ENCODE data around the gene CUL3. TPM values are rescaled to one million over a fixed set of nuclear protein-coding genes. Genes with fewer than 3 reads are reported as not detected.

CUL3 gene
- total RNA-seq, result 72.6 and 83.6 TPM in 2 replicates
- long read RNA-seq, partial matches to known transcripts, result 18 of 21 reads
- long read RNA-seq, other reads (novel, unspliced or antisense), result 3 of 21 reads

GRCh38 chr2:224585211-224586088 lies at the start of gene CUL3:
Gene CUL3 (minus strand): TSS chr2:224585363. CDS start chr2:224585009, 354 bp downstream.
- DNase-seq (ENCODE audit: extremely low spot score, unreplicated experiment), result peak; percentile 100
- Mint-ChIP-seq H3K36me3 (ENCODE audit: unreplicated experiment) (peaks cover 2% of the 10 kb centered on the region), H3K4me1 (ENCODE audit: unreplicated experiment) (peaks cover 31% of the 10 kb centered on the region), H3K4me3 (ENCODE audit: unreplicated experiment) (peak within 1 kb of the TSS; percentile 95), H3K27ac (ENCODE audit: unreplicated experiment) (peak within 1 kb of the TSS; percentile 94), H3K27me3 (ENCODE audit: unreplicated experiment) (no peaks in the 10 kb centered on the region), H3K9me3 (ENCODE audit: unreplicated experiment) (no peaks in the 10 kb centered on the region)
- TF ChIP-seq, protein P1, sequence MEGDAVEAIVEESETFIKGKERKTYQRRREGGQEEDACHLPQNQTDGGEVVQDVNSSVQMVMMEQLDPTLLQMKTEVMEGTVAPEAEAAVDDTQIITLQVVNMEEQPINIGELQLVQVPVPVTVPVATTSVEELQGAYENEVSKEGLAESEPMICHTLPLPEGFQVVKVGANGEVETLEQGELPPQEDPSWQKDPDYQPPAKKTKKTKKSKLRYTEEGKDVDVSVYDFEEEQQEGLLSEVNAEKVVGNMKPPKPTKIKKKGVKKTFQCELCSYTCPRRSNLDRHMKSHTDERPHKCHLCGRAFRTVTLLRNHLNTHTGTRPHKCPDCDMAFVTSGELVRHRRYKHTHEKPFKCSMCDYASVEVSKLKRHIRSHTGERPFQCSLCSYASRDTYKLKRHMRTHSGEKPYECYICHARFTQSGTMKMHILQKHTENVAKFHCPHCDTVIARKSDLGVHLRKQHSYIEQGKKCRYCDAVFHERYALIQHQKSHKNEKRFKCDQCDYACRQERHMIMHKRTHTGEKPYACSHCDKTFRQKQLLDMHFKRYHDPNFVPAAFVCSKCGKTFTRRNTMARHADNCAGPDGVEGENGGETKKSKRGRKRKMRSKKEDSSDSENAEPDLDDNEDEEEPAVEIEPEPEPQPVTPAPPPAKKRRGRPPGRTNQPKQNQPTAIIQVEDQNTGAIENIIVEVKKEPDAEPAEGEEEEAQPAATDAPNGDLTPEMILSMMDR (IDR thresholded peaks at IDR 0.05), result no peak

DNA sequence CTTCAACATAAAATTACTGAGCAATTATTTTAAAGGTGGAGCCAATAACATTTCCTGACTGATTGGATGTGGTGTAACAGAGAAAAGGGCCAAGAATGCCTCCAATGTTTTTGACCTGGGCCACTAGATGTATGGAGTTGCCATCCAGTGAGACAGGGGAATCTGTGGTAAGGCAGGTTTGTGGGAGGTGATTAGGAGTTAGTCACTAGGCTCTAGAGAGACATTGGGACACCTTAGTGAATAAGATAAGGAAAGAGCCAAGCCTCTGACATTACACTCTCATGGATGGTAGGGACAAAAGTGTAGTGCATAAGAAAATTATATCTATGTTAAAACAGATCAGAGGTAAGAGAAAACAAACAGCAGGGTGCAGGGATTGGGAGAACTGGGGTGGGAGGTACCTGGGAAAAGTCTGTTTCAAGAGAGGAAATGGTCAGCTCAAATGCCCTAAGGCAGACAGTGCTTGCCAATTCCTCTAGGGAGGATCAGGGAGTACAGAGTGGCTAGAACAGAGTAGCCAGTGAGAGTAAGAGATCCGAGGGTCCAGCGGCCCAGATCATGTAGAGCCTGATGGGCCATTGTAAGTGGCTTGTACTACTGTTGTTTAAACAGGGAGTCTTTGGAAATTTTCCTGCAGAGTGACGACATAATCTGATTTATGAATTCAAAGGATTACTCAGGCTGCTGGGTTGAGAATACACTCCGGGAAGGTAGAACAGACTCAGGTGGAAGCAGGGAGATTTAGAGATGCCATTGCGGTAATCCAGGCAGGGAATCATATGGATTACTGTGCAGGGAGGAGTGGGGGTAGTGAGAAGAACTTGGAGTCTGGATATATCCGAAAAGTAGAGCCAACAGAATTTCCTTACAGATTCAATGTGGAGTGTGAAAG lies 45.7 kb upstream of the CUL3 start:
- TF ChIP-seq, protein P1 (IDR thresholded peaks at IDR 0.05), result no peak
- Mint-ChIP-seq H3K36me3 (ENCODE audit: unreplicated experiment) (no peaks in the 10 kb centered on the region), H3K27me3 (ENCODE audit: unreplicated experiment) (peaks cover 3% of the 10 kb centered on the region)

GRCh38 chr2:224628416-224628815 lies 43.3 kb upstream of the CUL3 start:
- Mint-ChIP-seq H3K27ac (ENCODE audit: unreplicated experiment) (no peak overlapping the region), H3K27me3 (ENCODE audit: unreplicated experiment) (peaks cover 3% of the 10 kb centered on the region), H3K36me3 (ENCODE audit: unreplicated experiment) (no peaks in the 10 kb centered on the region), H3K9me3 (ENCODE audit: unreplicated experiment) (no peaks in the 10 kb centered on the region), H3K4me1 (ENCODE audit: unreplicated experiment) (no peaks in the 10 kb centered on the region), H3K4me3 (ENCODE audit: unreplicated experiment) (no peak overlapping the region)
- no peak for DNase-seq (ENCODE audit: extremely low spot score, unreplicated experiment)
- TF ChIP-seq, protein P1 (IDR thresholded peaks at IDR 0.05), result no peak

More for the DNA sequence above, 45.7 kb upstream of the CUL3 start:
- no peaks in the 10 kb centered on the region for H3K9me3 Mint-ChIP-seq (ENCODE audit: unreplicated experiment)
- DNase-seq (ENCODE audit: extremely low spot score, unreplicated experiment), result no peak
- no peaks in the 10 kb centered on the region for H3K4me1 Mint-ChIP-seq (ENCODE audit: unreplicated experiment)
- no peak overlapping the region for H3K27ac Mint-ChIP-seq (ENCODE audit: unreplicated experiment)
- H3K4me3 Mint-ChIP-seq (ENCODE audit: unreplicated experiment), result no peak overlapping the region

DNA sequence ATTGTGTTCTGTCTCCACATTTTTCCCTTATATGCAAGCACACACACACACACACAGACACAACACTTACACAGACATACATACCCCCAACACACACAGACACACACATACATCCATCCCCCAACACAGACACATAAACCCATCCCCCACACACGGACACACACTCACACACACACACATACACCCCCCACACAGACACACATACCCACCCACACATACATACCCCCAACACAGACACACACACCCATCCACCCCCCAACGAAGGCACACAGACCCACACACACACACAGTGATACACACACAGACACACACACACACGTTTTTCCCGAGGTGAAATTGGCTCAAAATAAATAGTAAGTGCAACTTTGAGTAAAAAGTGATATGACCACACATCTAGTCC lies 41.6 kb upstream of the CUL3 start:
- Mint-ChIP-seq H3K27me3 (ENCODE audit: unreplicated experiment) (peaks cover 3% of the 10 kb centered on the region), H3K9me3 (ENCODE audit: unreplicated experiment) (no peaks in the 10 kb centered on the region), H3K27ac (ENCODE audit: unreplicated experiment) (no peak overlapping the region), H3K4me3 (ENCODE audit: unreplicated experiment) (no peak overlapping the region), H3K4me1 (ENCODE audit: unreplicated experiment) (no peaks in the 10 kb centered on the region), H3K36me3 (ENCODE audit: unreplicated experiment) (no peaks in the 10 kb centered on the region)
- TF ChIP-seq, protein P1 (IDR thresholded peaks at IDR 0.05), result no peak
- DNase-seq (ENCODE audit: extremely low spot score, unreplicated experiment), result no peak

Measured in osteocyte (in vitro differentiated cells).